ENCODE measurements around the gene DDX39B. TPM values are rescaled to one million over a fixed set of nuclear protein-coding genes. Genes with fewer than 3 reads are reported as not detected.
"Not testable (repeated sequence)": the region's sequence is repeated elsewhere in the genome, so short reads cannot be mapped to it uniquely, and the experiment has no call there.

Gene DDX39B
- total and polyA plus RNA-seq, 12 donors = 155 to 969 (median 298) TPM

DNA sequence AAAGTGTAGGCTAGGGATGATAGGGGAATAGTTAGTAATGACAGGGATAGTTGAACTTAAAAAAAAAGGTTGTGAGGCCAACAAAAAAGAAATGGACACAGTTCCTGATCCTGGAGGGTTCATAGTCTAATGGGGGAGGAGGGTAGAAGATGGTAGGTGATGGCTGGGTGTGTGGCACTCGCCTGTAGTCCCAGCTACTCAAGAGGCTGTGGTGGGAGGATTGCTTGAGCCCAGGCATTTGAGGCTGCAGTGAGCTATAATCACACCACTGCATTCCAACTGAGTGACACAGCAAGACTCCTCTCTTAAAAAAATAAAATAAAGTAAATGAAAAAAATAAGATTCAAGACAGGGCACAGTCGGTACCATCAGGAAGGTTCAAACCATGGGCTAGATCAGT lies 46.2 kb downstream of the DDX39B start:
- WGBS, 4 donors = 61 to 79% (median 76%) methylated on average over 2 of the region's 2 CpGs
- Histone ChIP-seq H3K9me3 (replicated peaks in 1 of 3) (no peaks in the 10 kb centered on the region), H3K4me1 (replicated peaks in 1 of 2) (peaks cover 0 to 9% of the 10 kb centered on the region in 2 donors), H3K36me3 (replicated peaks in 1 of 2) (no peaks in the 10 kb centered on the region), H3K27ac (no peak overlapping the region), H3K27me3 (no peaks in the 10 kb centered on the region), H3K4me3 (peak overlapping the region in 1 of 4 donors; percentile 69)
- intact Hi-C loops (cut with DNase I) = loop anchor here (5.0 to 10.0 kb wide), 2 partner anchors 42 to 99 kb away; partner anchors contain the start of gene NCR3 (in 1 of the 2)
- DNase-seq = no peak
- TF ChIP-seq, protein P1, sequence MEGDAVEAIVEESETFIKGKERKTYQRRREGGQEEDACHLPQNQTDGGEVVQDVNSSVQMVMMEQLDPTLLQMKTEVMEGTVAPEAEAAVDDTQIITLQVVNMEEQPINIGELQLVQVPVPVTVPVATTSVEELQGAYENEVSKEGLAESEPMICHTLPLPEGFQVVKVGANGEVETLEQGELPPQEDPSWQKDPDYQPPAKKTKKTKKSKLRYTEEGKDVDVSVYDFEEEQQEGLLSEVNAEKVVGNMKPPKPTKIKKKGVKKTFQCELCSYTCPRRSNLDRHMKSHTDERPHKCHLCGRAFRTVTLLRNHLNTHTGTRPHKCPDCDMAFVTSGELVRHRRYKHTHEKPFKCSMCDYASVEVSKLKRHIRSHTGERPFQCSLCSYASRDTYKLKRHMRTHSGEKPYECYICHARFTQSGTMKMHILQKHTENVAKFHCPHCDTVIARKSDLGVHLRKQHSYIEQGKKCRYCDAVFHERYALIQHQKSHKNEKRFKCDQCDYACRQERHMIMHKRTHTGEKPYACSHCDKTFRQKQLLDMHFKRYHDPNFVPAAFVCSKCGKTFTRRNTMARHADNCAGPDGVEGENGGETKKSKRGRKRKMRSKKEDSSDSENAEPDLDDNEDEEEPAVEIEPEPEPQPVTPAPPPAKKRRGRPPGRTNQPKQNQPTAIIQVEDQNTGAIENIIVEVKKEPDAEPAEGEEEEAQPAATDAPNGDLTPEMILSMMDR (IDR thresholded peaks at IDR 0.05) = no peak
- TF ChIP-seq POLR2A (IDR thresholded peaks at IDR 0.05) = no peak

DNA sequence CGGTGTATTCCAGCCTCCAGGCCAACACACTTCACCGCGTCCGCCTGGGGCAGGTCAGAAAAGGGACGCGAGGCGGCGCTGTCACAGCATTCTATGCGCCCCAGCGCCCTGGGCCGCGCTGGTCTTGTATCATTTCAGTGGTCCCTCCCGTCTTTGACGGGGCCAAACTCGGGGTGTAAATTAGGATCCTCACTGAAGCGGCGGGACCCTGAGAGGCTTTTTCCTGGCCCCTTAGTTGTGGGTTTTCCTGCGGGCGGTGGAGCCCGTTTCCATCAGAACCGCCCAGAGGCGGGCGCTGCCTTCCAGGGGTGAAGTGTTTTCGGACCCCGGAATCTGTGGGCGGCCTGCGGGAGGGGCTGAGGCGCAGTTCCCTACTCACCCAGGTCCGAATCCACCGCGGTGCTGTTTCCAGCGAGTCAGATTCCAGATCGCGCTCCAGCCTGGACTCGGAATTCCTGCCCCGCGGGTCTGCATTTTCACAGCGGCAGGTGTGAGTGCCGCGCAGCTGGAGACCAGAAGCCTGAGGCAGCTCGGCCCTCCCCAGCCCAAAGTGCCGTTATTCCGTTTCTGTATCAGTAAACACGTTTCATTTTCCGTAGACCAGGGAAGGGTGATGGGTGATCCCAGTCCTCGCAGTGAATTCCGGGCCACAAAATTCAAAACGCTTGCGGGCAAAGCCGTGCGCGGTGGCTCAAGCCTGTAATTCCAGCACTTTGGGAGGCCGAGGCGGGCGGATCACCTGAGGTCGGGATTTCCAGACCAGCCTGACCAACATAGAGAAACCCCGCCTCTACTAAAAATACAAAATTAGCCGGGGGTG lies 47.7 kb downstream of the DDX39B start:
- 0 to 1% (median 1%) methylated on average over 16 to 58 of the region's 58 CpGs for WGBS, 4 donors
- intact Hi-C loops (cut with DNase I) = loop anchor here in 1 of 2 donors (10.0 kb wide), 1 partner anchor 101 kb away; the partner anchor contains the start of gene NCR3
- Histone ChIP-seq H3K36me3 (replicated peaks in 1 of 2) (no peaks in the 10 kb centered on the region), H3K4me1 (replicated peaks in 1 of 2) (peaks cover 0 to 9% of the 10 kb centered on the region in 2 donors), H3K4me3 (peak overlapping the region in 2 of 4 donors; percentile 34 to 69), H3K27ac (peak overlapping the region in 3 of 5 donors; percentile 5 to 89 (median 51)), H3K27me3 (peaks cover 4% of the 10 kb centered on the region), H3K9me3 (replicated peaks in 1 of 3) (no peaks in the 10 kb centered on the region)
- DNase-seq = peak; percentile 56 to 90 (median 82)
- TF ChIP-seq, protein P1 (IDR thresholded peaks at IDR 0.05) = peak; percentile 45 to 85 (median 75)
- TF ChIP-seq POLR2A (IDR thresholded peaks at IDR 0.05) = no peak

DNA sequence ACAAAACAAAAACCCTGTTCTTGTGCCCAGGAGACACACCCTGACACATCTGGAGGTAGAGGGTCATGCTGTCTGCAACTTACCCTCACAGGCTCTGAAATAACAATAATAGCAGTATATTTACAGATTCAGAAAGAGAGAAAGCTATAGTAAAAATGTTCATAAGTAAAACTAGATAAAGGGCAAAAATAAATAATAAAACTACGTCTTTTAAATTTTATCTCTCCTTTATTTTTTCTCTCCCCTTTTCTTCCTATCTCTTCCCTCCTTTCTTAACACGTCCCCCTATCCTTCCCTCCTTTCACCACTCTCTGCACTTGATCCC lies 48.3 kb downstream of the DDX39B start:
- not testable (repeated sequence) for H3K9me3 ChIP-seq (replicated peaks in 1 of 3); DNase-seq; H3K36me3 ChIP-seq (replicated peaks in 1 of 2); H3K4me1 ChIP-seq (replicated peaks in 1 of 2); H3K27me3 ChIP-seq; H3K27ac ChIP-seq
- H3K4me3 ChIP-seq = peak overlapping the region in 1 of 4 donors; percentile 69
- intact Hi-C loops (cut with DNase I) = loop anchor here in 1 of 2 donors (10.0 kb wide), 1 partner anchor 101 kb away; the partner anchor contains the start of gene NCR3
- WGBS, 4 donors = 2 to 3% (median 2%) methylated on average over 2 of the region's 2 CpGs

DNA sequence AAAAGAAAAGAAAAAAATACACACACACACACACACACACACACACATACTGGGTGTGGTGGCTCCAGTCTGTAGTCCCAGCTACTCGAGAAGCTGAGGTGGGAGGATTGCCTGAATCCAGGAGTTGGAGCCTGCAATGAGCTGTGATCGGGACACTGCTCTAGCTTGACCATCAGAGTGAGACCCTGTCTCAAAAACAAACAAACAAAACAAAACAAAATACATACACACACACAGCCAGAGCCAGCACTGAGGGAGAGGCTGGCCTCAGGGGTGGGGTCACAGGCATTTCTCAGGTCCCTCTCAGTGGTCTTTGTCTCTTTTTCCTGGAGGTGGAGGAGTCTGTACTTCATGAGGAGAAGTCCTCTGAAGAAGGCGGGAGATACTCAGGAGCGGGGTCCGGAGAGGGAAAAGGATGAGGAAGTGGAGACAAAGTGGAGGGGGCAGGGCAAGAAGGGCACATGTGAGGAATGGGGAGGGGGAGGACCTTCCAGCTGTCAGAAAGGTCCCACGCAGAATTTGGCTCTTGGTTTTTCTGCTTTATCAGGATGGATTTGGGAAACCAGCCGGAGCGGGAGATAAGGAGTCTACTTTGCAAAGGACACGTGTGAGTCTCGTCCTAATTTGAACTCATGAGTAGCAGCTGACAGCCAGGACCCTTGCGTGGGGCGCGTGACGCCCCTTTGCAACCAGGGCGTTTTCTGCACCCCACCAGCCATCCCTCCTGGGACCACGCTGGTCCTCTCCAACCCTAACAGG lies 51.5 kb downstream of the DDX39B start:
- H3K27me3 ChIP-seq = peaks cover 4% of the 10 kb centered on the region
- no peaks in the 10 kb centered on the region for H3K36me3 ChIP-seq (replicated peaks in 1 of 2)
- H3K4me3 ChIP-seq = no peak overlapping the region
- H3K9me3 ChIP-seq (replicated peaks in 1 of 3) = no peaks in the 10 kb centered on the region
- WGBS, 4 donors = 46 to 66% (median 60%) methylated on average over 14 to 16 of the region's 16 CpGs
- intact Hi-C loops (cut with DNase I) = loop anchor here in 1 of 2 donors (10.0 kb wide), 1 partner anchor 105 kb away; the partner anchor contains the start of gene NCR3
- H3K27ac ChIP-seq = no peak overlapping the region
- no peaks in the 10 kb centered on the region for H3K4me1 ChIP-seq (replicated peaks in 1 of 2)
- DNase-seq = peak in 2 of 7 donors; percentile 21 to 22
- no peak for TF ChIP-seq POLR2A (IDR thresholded peaks at IDR 0.05)
- TF ChIP-seq, protein P1 (IDR thresholded peaks at IDR 0.05) = no peak
